ENCODE data around the gene LAMC3. TPM values are rescaled to one million over a fixed set of nuclear protein-coding genes. Genes with fewer than 3 reads are reported as not detected.
"Not testable (repeated sequence)": the region's sequence is repeated elsewhere in the genome, so short reads cannot be mapped to it uniquely, and the experiment has no call there.

Gene LAMC3
- total and polyA plus RNA-seq, 5 donors from 2014 or later, result 0.37 to 1.2 (median 0.66) TPM

DNA sequence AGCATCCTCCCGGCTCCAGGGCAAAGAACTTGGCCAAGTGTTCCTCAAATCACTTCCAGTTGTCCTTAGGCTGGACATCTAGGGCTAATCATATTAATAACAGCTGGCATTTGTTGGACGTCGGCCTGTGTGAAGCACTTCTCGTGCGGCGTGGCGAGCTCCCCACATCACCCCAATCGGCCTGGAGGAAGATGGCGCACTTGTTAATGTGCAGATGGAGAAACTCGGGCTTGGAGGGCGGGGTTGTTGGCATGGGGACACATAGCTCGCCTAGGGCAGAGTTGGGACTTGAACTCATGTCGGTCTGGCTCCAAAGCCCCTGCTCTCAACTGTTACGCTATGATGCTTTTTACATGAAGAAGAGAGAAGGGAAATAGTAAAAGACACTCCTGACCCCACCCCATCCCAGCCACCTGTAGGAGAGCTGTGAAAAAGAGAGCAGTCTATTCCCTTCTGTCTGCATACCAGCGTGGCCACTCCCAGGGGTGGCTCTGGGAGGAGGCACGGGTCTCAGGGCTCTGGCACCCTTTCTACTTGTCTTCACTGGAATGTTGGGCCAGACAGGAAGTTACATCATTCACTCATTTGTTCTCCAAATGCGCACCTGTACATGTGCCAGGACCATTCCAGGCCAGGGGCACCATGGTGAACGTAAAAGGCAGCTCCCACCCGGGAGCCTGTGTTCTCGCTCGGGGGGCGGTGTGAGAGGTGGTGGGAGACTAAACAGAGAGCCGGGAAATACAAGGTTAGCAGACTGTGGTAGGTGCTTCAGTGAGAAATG, 103.6 kb downstream of the LAMC3 start:
- Mint-ChIP-seq H3K9me3 (peaks cover 0 to 2% (median 0%) of the 10 kb centered on the region in 7 donors), H3K36me3 (no peaks in the 10 kb centered on the region), H3K4me1 (no peaks in the 10 kb centered on the region), H3K4me3 (peak overlapping the region in 1 of 4 donors; percentile 51), H3K27me3 (peaks cover 13% of the 10 kb centered on the region), H3K27ac (no peak overlapping the region)
- H3K27me3 ChIP-seq (ENCODE audit: control insufficient read depth, insufficient read depth, low read length), result no peaks in the 10 kb centered on the region
- H3K27ac ChIP-seq (ENCODE audit: insufficient read depth, low read length, poor library complexity, severe bottlenecking), result no peak overlapping the region
- no peak overlapping the region for H3K4me3 ChIP-seq (ENCODE audit: low read depth, low read length)
- DNase-seq (no peak), ATAC-seq (ENCODE audit: low read depth in 2 of 2) (no peak)
- H3K4me1 ChIP-seq (ENCODE audit: control insufficient read depth, insufficient read depth, low read length, poor library complexity, severe bottlenecking), result no peaks in the 10 kb centered on the region
- no peaks in the 10 kb centered on the region for H3K9me3 ChIP-seq (ENCODE audit: control insufficient read depth in 2 of 2, low read length in 2 of 2)
- H3K36me3 ChIP-seq (ENCODE audit: control insufficient read depth, insufficient read depth, low read length), result no peaks in the 10 kb centered on the region

DNA sequence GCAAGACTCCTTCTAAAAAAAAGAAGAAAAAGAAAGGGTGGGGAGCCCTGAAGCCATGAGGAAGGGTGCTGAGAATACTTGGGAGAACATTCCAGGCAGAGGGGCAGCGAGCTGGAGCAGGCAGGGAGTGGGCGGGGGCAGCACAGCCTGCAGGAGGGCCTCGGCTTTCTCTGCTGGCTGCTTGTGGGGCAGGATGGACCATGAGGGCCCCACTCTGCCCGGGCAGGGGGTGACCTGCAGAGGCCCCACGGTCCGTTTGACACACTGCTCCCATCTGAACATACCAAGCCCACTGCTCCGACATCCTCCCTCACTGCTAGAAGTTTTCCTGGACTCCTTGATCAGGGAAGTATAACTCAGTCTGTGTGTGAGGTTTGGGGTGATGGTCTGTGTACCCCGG, 104.7 kb downstream of the LAMC3 start:
- H3K36me3 Mint-ChIP-seq, result no peaks in the 10 kb centered on the region
- H3K36me3 ChIP-seq (ENCODE audit: control insufficient read depth, insufficient read depth, low read length), result no peaks in the 10 kb centered on the region

DNA sequence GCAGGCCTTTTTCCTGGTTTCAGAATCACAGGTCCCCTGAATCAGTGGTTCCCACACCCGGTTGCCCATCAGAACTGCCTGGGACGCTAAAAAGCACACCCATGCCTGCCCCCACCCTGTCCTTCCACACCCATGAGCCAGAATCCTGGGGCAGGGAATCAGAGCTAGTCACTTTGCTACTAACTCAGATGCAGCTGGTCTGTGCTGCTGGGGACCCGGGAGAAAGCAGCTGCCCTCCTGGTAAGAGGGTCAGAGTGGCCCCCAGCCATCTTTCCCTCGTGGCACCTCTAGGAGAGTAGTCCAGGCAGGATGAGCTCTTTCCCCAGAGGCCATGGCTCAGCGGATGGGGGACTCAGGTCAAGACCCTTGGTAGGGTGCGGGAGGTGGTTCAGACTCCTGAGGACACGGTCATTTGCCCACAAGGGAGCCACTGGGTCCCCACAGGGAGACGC, 105.1 kb downstream of the LAMC3 start:
- Histone ChIP-seq H3K36me3 (ENCODE audit: control insufficient read depth, insufficient read depth, low read length) (no peaks in the 10 kb centered on the region), H3K27me3 (ENCODE audit: control insufficient read depth, insufficient read depth, low read length) (no peaks in the 10 kb centered on the region), H3K27ac (ENCODE audit: insufficient read depth, low read length, poor library complexity, severe bottlenecking) (no peak overlapping the region), H3K4me1 (ENCODE audit: control insufficient read depth, insufficient read depth, low read length, poor library complexity, severe bottlenecking) (no peaks in the 10 kb centered on the region), H3K4me3 (ENCODE audit: low read depth, low read length) (no peak overlapping the region), H3K9me3 (ENCODE audit: control insufficient read depth in 2 of 2, low read length in 2 of 2) (no peaks in the 10 kb centered on the region)
- no peaks in the 10 kb centered on the region for H3K36me3 Mint-ChIP-seq
- DNase-seq (no peak), ATAC-seq (ENCODE audit: low read depth in 2 of 2) (no peak)
- no peak overlapping the region for H3K4me3 Mint-ChIP-seq
- H3K27ac Mint-ChIP-seq, result no peak overlapping the region
- H3K4me1 Mint-ChIP-seq, result no peaks in the 10 kb centered on the region
- peaks cover 17% of the 10 kb centered on the region for H3K27me3 Mint-ChIP-seq
- H3K9me3 Mint-ChIP-seq, result peaks cover 0 to 2% (median 0%) of the 10 kb centered on the region in 7 donors

More for the DNA sequence above, 104.7 kb downstream of the LAMC3 start:
- Histone ChIP-seq H3K27me3 (ENCODE audit: control insufficient read depth, insufficient read depth, low read length) (no peaks in the 10 kb centered on the region), H3K27ac (ENCODE audit: insufficient read depth, low read length, poor library complexity, severe bottlenecking) (no peak overlapping the region), H3K4me1 (ENCODE audit: control insufficient read depth, insufficient read depth, low read length, poor library complexity, severe bottlenecking) (no peaks in the 10 kb centered on the region), H3K4me3 (ENCODE audit: low read depth, low read length) (no peak overlapping the region), H3K9me3 (ENCODE audit: control insufficient read depth in 2 of 2, low read length in 2 of 2) (no peaks in the 10 kb centered on the region)
- Mint-ChIP-seq H3K4me1 (no peaks in the 10 kb centered on the region), H3K9me3 (peaks cover 0 to 2% (median 0%) of the 10 kb centered on the region in 7 donors), H3K4me3 (no peak overlapping the region), H3K27me3 (peaks cover 17% of the 10 kb centered on the region), H3K27ac (no peak overlapping the region)
- ATAC-seq (ENCODE audit: low read depth in 2 of 2) (no peak), DNase-seq (no peak)

DNA sequence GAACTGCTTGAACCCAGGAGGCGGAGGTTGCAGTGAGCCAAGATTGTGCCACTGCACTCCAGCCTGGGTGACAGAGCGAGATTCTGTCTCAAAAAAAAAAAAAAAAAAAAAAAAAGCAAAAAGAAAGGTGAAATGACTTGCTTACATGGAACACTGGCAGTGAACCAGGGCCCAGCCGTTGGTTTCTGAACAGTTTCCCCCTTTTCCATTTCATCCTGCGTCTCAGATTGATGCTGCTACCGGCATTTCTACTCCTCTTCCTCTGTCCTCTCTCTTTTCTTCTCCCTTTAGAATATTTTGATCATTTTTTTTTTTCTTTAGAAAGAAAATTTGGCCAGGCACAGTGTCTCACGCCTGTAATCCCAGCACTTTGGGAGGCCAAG, 106.4 kb downstream of the LAMC3 start:
- not testable (repeated sequence) for H3K4me3 Mint-ChIP-seq; ATAC-seq (ENCODE audit: low read depth in 2 of 2); H3K27ac Mint-ChIP-seq; DNase-seq; H3K9me3 ChIP-seq (ENCODE audit: control insufficient read depth in 2 of 2, low read length in 2 of 2); H3K36me3 ChIP-seq (ENCODE audit: control insufficient read depth, insufficient read depth, low read length); H3K4me1 ChIP-seq (ENCODE audit: control insufficient read depth, insufficient read depth, low read length, poor library complexity, severe bottlenecking); H3K4me1 Mint-ChIP-seq; H3K36me3 Mint-ChIP-seq; H3K4me3 ChIP-seq (ENCODE audit: low read depth, low read length); H3K27me3 ChIP-seq (ENCODE audit: control insufficient read depth, insufficient read depth, low read length); H3K27ac ChIP-seq (ENCODE audit: insufficient read depth, low read length, poor library complexity, severe bottlenecking); H3K9me3 Mint-ChIP-seq
- peaks cover 19% of the 10 kb centered on the region for H3K27me3 Mint-ChIP-seq

DNA sequence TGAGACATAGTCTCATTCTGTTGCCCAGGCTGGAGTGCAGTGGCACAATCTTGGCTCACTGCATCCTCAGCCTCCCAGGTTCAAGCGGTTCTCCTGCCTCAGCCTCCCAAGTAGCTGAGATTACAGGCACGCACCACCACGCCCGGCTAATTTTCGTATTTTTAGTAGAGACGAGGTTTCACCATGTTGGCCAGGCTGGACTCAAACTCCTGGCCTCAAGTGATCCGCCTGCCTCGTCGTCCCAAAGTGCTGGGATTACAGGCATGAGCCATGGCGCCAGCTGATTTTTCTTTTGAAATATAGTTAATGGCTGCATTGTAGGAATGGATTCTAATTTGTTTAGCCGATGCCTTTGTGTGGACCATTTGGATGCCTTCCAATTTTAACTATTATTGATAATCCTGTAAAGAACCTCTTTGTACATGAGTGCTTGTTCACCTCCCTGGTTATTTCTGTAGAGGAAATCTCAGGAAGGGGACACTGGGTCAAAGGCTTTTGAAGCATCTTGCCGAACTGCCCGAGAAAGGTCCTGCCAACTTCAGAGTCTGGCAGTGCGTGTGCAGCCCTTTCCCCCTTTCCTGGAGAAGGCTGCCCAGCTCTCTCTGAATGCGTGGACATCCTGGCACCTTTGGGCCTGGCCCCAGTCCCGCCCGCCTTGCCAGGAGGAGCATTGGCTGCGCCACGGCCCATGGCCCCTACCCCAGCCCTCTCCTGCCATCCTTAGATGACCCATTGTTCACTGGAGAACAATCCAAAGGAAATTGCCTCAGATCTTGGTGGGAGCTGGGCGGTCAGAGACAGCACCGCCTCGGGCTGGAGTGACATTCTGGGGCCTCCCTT, 107.5 kb downstream of the LAMC3 start:
- no peaks in the 10 kb centered on the region for H3K36me3 Mint-ChIP-seq
- H3K4me1 ChIP-seq (ENCODE audit: control insufficient read depth, insufficient read depth, low read length, poor library complexity, severe bottlenecking), result no peaks in the 10 kb centered on the region
- ATAC-seq (ENCODE audit: low read depth in 2 of 2), result no peak
- H3K4me1 Mint-ChIP-seq, result no peaks in the 10 kb centered on the region
- no peak overlapping the region for H3K4me3 ChIP-seq (ENCODE audit: low read depth, low read length)
- DNase-seq, result no peak
- H3K9me3 Mint-ChIP-seq, result peaks cover 0 to 3% (median 0%) of the 10 kb centered on the region in 7 donors
- H3K27me3 ChIP-seq (ENCODE audit: control insufficient read depth, insufficient read depth, low read length), result no peaks in the 10 kb centered on the region
- no peak overlapping the region for H3K27ac Mint-ChIP-seq
- H3K36me3 ChIP-seq (ENCODE audit: control insufficient read depth, insufficient read depth, low read length), result no peaks in the 10 kb centered on the region
- no peak overlapping the region for H3K4me3 Mint-ChIP-seq
- H3K27me3 Mint-ChIP-seq, result peaks cover 21% of the 10 kb centered on the region
- H3K27ac ChIP-seq (ENCODE audit: insufficient read depth, low read length, poor library complexity, severe bottlenecking), result no peak overlapping the region
- no peaks in the 10 kb centered on the region for H3K9me3 ChIP-seq (ENCODE audit: control insufficient read depth in 2 of 2, low read length in 2 of 2)

DNA sequence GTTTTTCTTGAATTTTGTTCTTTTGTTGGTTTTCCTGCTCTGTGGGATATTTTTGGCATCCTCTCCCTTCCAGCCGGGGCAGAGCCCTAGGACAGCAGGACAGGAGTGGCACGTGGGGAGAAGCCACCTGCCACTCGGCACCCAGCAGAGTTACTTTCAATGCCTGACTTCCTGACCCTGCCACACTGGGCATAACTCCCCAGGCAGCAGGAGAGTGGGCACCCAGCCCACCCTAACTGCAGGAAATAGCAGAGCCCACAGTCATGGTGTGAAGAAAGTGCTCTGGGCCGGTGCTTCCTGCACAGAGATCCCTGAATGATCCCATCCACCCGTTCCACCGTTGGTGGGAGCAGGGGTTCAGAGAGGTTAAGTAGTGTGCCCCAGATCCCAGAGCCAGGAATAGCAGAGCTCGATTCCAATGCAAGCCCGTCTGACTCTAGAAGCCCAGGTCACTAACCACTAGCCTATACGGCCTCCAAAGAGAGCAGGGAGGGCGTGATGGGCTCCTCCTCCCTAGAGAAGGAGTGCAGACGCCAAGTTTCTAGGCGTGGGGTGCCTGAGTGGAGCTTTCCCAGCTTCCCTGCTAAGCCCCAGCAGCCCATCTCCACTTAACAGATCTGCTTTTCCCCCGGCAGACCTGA, 108.3 kb downstream of the LAMC3 start:
- Mint-ChIP-seq H3K36me3 (no peaks in the 10 kb centered on the region), H3K27ac (no peak overlapping the region), H3K9me3 (peaks cover 0 to 3% (median 0%) of the 10 kb centered on the region in 7 donors), H3K4me1 (no peaks in the 10 kb centered on the region), H3K27me3 (peaks cover 21% of the 10 kb centered on the region), H3K4me3 (no peak overlapping the region)
- no peak overlapping the region for H3K27ac ChIP-seq (ENCODE audit: insufficient read depth, low read length, poor library complexity, severe bottlenecking)
- ATAC-seq (ENCODE audit: low read depth in 2 of 2), result no peak
- no peaks in the 10 kb centered on the region for H3K36me3 ChIP-seq (ENCODE audit: control insufficient read depth, insufficient read depth, low read length)
- H3K9me3 ChIP-seq (ENCODE audit: control insufficient read depth in 2 of 2, low read length in 2 of 2), result no peaks in the 10 kb centered on the region
- H3K4me1 ChIP-seq (ENCODE audit: control insufficient read depth, insufficient read depth, low read length, poor library complexity, severe bottlenecking), result no peaks in the 10 kb centered on the region
- H3K27me3 ChIP-seq (ENCODE audit: control insufficient read depth, insufficient read depth, low read length), result no peaks in the 10 kb centered on the region
- no peak overlapping the region for H3K4me3 ChIP-seq (ENCODE audit: low read depth, low read length)
- no peak for DNase-seq

DNA sequence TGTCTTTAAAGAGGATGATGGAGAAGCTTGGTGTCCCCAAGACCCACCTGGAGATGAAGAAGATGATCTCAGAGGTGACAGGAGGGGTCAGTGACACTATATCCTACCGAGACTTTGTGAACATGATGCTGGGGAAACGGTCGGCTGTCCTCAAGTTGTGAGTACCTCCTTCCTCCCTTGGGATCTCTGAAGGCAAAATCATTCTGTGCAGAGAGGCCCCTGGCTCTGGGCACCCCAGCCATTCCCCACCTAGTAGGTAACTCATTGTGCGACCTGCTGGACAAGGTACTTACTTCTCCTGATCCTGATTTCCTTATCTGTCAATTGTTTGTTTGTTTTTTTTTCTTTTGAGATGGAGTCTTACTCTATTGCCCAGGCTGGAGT, 108.8 kb downstream of the LAMC3 start:
- Mint-ChIP-seq H3K9me3 (peaks cover 0 to 3% (median 0%) of the 10 kb centered on the region in 7 donors), H3K36me3 (no peaks in the 10 kb centered on the region), H3K4me1 (no peaks in the 10 kb centered on the region), H3K27me3 (peaks cover 21% of the 10 kb centered on the region), H3K4me3 (no peak overlapping the region), H3K27ac (no peak overlapping the region)
- DNase-seq (no peak), ATAC-seq (ENCODE audit: low read depth in 2 of 2) (peak in 1 of 2 donors; percentile 9)
- Histone ChIP-seq H3K27me3 (ENCODE audit: control insufficient read depth, insufficient read depth, low read length) (no peaks in the 10 kb centered on the region), H3K4me1 (ENCODE audit: control insufficient read depth, insufficient read depth, low read length, poor library complexity, severe bottlenecking) (no peaks in the 10 kb centered on the region), H3K36me3 (ENCODE audit: control insufficient read depth, insufficient read depth, low read length) (no peaks in the 10 kb centered on the region), H3K27ac (ENCODE audit: insufficient read depth, low read length, poor library complexity, severe bottlenecking) (no peak overlapping the region), H3K4me3 (ENCODE audit: low read depth, low read length) (no peak overlapping the region), H3K9me3 (ENCODE audit: control insufficient read depth in 2 of 2, low read length in 2 of 2) (no peaks in the 10 kb centered on the region)

Measured in CD4-positive, CD25-positive, alpha-beta regulatory T cell (primary cell).